A549 treated with dexamethasone at 1 μM for 4 hours (cell line): ENCODE results near the gene ASPN. TPM values are rescaled to one million over a fixed set of nuclear protein-coding genes. Genes with fewer than 3 reads are reported as not detected.

ENCODE experiments used
- total RNA-seq: library from RNA; stranded (reverse); fragments of 200-300 nt; extraction: Qiagen RNA extraction; gene quantifications from 5 replicates; pipeline ENCODE4 v1.2.3, GENCODE V29; 2022

ASPN gene
- total RNA-seq: not detected in 5 replicates

DNA sequence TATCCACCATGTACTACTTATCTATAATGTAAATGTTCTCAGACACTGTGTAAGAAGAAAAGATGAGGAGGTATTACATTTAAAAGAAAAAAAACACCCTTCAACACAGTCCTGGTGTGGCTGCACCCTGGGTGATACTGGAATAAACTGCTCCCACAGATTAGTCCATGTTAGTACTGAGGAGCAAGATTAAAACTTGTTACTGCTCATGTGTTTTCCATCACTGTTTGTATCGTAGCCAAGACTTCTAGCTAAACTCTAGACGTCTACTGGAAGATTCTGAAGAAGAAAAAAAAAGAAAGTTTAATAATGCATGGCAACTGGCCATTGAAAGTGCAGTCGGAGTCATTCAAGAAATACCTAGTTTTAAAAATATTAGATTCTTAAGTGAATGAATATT, at the start of gene ASPN:
TSS of gene ASPN (minus strand) at position 178 of the 400 bp plus-strand sequence.

DNA sequence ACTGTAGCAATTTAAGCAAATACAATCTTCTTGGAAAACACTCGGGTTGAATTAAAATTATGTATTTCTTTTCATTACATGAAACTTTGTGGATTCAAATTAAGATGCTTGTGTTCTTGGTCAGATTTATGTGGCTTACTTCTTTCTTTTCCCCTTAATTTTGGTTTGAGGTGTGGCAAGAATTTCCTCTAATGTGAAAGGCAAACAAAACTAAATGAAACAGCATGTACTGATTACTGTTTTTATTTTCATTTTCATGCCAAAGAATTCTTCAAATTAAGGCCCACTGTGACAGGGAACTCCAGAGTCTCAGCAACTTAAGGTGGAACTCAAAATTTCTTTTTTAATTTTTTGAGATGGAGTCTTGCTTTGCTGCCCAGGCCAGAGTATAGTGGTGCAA, 58.0 kb downstream of the ASPN start, which contains the start of gene OMD:
TSS of gene OMD (minus strand) at position 132 of the 400 bp plus-strand sequence. CDS start 6,913 bp downstream, outside the sequence.

Other genes with a start within 250 kb of the ASPN start
- 105 to 124 TPM (median 108 TPM) in 5 replicates for gene IARS1, start 188.8 kb downstream of the ASPN start, total RNA-seq
- gene NOL8, start 157.2 kb downstream of the ASPN start, total RNA-seq: 28.2 to 38.1 TPM (median 31.6 TPM) in 5 replicates
- 5.0 to 9.1 TPM (median 8.6 TPM) in 5 replicates for gene CENPP, start 156.6 kb downstream of the ASPN start, total RNA-seq
- not detected in 5 replicates for gene OGN, start 77.9 kb downstream of the ASPN start, total RNA-seq
- not detected in 5 replicates for gene OMD, start 58.0 kb downstream of the ASPN start, total RNA-seq
- 0.08 to 0.11 TPM (median 0.11 TPM) in 5 replicates for gene ECM2, start 53.5 kb upstream of the ASPN start, total RNA-seq
- 12.2 to 13.3 TPM (median 12.8 TPM) in 5 replicates for gene IPPK, start 187.6 kb upstream of the ASPN start, total RNA-seq